Kidney (tissue), 14 donors: ENCODE data around the gene ETV7. TPM values are rescaled to one million over a fixed set of nuclear protein-coding genes. Genes with fewer than 3 reads are reported as not detected.

ENCODE experiments used
- DNase-seq, 5 donors: peaks; one replicate each; pipeline ENCODE4 v3.0.0-alpha.2; 2013 to 2020
- FAIRE-seq: peaks from 2 replicates; lab custom pipeline; 2012; peaks lifted over from hg19 to GRCh38; lab: Jason Lieb, UNC
- H3K27ac ChIP-seq, 2 donors: one replicate each; pipeline ENCODE4 v1.7.0; 2013; ENCODE audit warnings: low read depth in 2 of 2, low read length in 2 of 2, inconsistent platforms in 1 of 2
- H3K27me3 ChIP-seq: one replicate; pipeline ENCODE4 v1.7.1; 2013; ENCODE audit warnings: low read length, inconsistent platforms; ENCODE audit not compliant: control insufficient read depth, insufficient read depth
- H3K36me3 ChIP-seq, 3 donors: one replicate each; pipeline versions ENCODE4 v1.7.0 to v1.7.1; 2013; ENCODE audit warnings: low read length in 3 of 3, control low read depth in 1 of 3, inconsistent platforms in 1 of 3; ENCODE audit not compliant: insufficient read depth in 3 of 3, control insufficient read depth in 2 of 3
- H3K4me1 ChIP-seq, 3 donors: one replicate each; pipeline versions ENCODE4 v1.7.0 to v1.7.1; 2013; ENCODE audit warnings: low read length in 3 of 3, inconsistent platforms in 1 of 3, low read depth in 1 of 3; ENCODE audit not compliant: control insufficient read depth in 2 of 3, insufficient read depth in 2 of 3
- H3K4me3 ChIP-seq, 3 donors: one replicate each; pipeline versions ENCODE4 v1.7.0 to v1.8.1; 2013; ENCODE audit warnings: low read length in 3 of 3, control low read depth in 1 of 3, inconsistent platforms in 1 of 3
- H3K9ac ChIP-seq, 3 donors: one replicate each; pipeline versions ENCODE4 v1.7.0 to v1.7.1; 2013; ENCODE audit warnings: low read length in 3 of 3, control low read depth in 1 of 3, inconsistent platforms in 1 of 3
- H3K9me3 ChIP-seq, 3 donors: one replicate each; pipeline versions ENCODE4 v1.7.0 to v1.7.1; 2013; ENCODE audit warnings: low read length in 3 of 3, control low read depth in 1 of 3, inconsistent platforms in 1 of 3; ENCODE audit not compliant: control insufficient read depth in 2 of 3, insufficient read depth in 1 of 3
- intact Hi-C: fragments of 100-400 bp; cut with DNase I; formaldehyde crosslinking; loops from one replicate; pipeline ENCODE4 v1.11.1; 2022
- polyA plus RNA-seq: library from polyadenylated mRNA; stranded (reverse); fragments of 350-450 nt; fragmentation: Illumina TruSeq; extraction: RNeasy Lipid Tissue Mini Kit (QIAGEN cat#74804); gene quantifications from one replicate; pipeline ENCODE4 v1.2.3, GENCODE V29; 2014; ENCODE audit warnings: low read depth, low replicate concordance; ENCODE audit not compliant: insufficient read depth
- total RNA-seq: library from RNA; stranded (reverse); fragmentation: NEBNext Ultra II Directional; extraction: Animal tissue kit (Norgen Biotek cat#: 25700); gene quantifications from one replicate; pipeline ENCODE4 v1.2.1, GENCODE V29; 2021
- TF ChIP-seq, protein P1 (sequence below): IDR thresholded peaks from 3 replicates; pipeline ENCODE4 v1.5.1; 2012; ENCODE audit warnings: mild to moderate bottlenecking, moderate library complexity, borderline replicate concordance; ENCODE audit not compliant: insufficient read depth; ENCODE audit errors: extremely low read depth
- donor health status: control.
- donor health status: control.
- donor health status: control.
- donor health status: control.
- donor health status: control.
- donor health status: DM: yes; HTN: yes; CAD: no.
- donor health status: Normal renal cell carcinoma (clear cell type).

ETV7 gene
- total and polyA plus RNA-seq, 2 donors from 2014 or later, result 0.99 to 4.6 TPM

DNA sequence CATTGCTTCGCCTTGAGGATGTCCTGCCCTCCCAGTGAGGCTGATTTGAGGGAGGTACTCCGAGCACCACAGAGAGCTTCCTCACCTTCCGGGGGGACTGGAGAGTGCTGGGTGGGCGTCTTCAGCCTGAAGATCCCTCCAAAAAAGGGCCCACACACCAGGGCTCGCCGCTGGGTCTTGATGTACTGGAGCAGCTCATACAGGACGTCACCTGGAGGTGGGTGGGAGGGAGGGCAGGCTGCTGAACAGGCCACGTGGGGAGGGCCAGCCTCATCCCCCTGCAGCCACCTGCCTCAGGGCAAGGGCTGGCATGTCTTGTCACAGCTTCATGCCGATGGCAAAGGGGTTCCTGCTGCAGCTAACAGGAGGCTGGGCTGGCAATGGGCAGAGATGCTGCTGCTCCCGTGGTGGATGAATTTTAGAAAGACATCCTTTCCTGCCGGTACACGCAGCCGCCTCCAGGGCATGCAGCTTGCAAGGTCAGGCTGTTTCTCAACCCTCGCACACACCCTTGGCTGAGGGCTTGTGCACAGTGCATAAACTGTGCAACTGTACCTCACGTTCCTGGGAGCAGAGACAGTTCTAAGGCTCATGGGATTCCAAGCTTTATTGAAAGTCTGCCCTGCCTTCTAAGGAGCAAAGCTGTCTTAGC is 14.0 kb downstream of the ETV7 start:
- no peaks in the 10 kb centered on the region for H3K9me3 ChIP-seq
- H3K4me3 ChIP-seq, result no peak overlapping the region
- H3K9ac ChIP-seq, result no peak overlapping the region
- FAIRE-seq, result no peak
- no peak for DNase-seq
- H3K27me3 ChIP-seq, result no peaks in the 10 kb centered on the region
- H3K27ac ChIP-seq, result no peak overlapping the region
- intact Hi-C loops, result no loop called here
- no peaks in the 10 kb centered on the region for H3K36me3 ChIP-seq
- TF ChIP-seq, protein P1, sequence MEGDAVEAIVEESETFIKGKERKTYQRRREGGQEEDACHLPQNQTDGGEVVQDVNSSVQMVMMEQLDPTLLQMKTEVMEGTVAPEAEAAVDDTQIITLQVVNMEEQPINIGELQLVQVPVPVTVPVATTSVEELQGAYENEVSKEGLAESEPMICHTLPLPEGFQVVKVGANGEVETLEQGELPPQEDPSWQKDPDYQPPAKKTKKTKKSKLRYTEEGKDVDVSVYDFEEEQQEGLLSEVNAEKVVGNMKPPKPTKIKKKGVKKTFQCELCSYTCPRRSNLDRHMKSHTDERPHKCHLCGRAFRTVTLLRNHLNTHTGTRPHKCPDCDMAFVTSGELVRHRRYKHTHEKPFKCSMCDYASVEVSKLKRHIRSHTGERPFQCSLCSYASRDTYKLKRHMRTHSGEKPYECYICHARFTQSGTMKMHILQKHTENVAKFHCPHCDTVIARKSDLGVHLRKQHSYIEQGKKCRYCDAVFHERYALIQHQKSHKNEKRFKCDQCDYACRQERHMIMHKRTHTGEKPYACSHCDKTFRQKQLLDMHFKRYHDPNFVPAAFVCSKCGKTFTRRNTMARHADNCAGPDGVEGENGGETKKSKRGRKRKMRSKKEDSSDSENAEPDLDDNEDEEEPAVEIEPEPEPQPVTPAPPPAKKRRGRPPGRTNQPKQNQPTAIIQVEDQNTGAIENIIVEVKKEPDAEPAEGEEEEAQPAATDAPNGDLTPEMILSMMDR, result no peak
- no peaks in the 10 kb centered on the region for H3K4me1 ChIP-seq

DNA sequence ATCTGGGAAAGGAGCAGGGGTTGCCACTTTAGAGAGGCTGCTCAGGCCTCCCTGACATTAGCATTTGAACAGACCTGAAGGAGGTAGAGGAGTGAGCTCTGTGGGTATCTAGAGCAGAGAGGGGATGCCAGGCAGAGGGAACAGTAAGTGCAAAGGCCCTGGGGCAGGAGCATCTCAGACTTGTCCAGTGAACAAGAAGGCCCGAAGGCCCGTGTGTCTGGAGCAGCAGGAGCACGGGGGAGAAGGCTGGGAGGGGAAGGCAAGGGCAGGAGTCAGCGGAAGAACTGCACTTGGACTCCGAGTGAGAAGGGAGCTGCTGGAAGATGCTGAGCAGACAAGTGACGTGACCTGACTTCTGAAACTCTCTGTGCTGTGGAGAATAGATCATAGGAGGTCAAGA is 15.4 kb downstream of the ETV7 start:
- Histone ChIP-seq H3K36me3 (no peaks in the 10 kb centered on the region), H3K4me3 (no peak overlapping the region), H3K4me1 (no peaks in the 10 kb centered on the region), H3K27ac (no peak overlapping the region), H3K9ac (no peak overlapping the region), H3K9me3 (no peaks in the 10 kb centered on the region), H3K27me3 (no peaks in the 10 kb centered on the region)
- intact Hi-C loops, result no loop called here
- TF ChIP-seq, protein P1, result no peak
- FAIRE-seq (no peak), DNase-seq (no peak)

DNA sequence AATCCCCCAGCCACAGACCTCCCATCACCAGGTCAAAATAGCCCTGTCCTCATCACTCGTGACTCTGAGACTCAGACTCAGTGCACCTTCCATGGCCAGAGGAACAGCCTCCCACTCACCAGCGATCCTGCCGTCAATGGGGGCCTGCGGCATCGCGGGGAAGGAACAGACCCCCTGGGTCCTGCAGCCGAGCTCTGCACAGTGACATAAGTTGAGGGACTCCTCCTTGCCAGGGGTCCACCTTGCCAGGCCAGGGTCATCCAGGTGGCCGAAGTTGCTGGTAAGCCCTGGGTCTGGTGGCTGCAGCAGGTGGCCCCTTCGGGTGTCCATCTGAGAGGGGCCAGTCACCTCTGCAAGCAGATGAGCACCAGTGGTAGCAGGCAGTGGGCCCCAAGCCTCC is 16.3 kb downstream of the ETV7 start:
- DNase-seq, result no peak
- Histone ChIP-seq H3K4me1 (no peaks in the 10 kb centered on the region), H3K9me3 (no peaks in the 10 kb centered on the region), H3K36me3 (no peaks in the 10 kb centered on the region), H3K27me3 (no peaks in the 10 kb centered on the region), H3K27ac (no peak overlapping the region), H3K4me3 (no peak overlapping the region), H3K9ac (no peak overlapping the region)
- no peak for FAIRE-seq
- intact Hi-C loops, result no loop called here
- TF ChIP-seq, protein P1, result no peak

DNA sequence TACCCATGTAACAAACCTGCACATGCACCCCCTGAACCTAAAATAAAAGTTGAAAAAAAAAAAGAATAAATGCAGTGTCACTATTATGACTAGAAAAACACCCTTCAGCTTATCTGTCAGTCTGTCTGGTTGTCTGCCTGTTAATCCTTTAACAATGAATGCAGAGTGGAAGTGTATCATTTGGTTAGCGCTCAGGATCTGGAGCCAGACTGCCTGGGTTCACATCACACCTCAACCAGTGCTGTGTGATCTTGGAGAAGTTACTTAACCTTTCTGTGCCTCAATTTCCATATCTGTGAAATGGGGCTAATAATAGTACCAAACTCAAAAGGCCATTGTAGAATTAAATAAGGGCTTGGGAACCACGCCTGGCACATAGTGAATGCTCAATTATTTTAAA is 16.8 kb downstream of the ETV7 start:
- intact Hi-C loops, result no loop called here
- TF ChIP-seq, protein P1, result no peak
- DNase-seq, result no peak
- no peaks in the 10 kb centered on the region for H3K36me3 ChIP-seq
- H3K27me3 ChIP-seq, result no peaks in the 10 kb centered on the region
- FAIRE-seq, result no peak
- no peak overlapping the region for H3K27ac ChIP-seq
- H3K9me3 ChIP-seq, result no peaks in the 10 kb centered on the region
- no peak overlapping the region for H3K4me3 ChIP-seq
- no peak overlapping the region for H3K9ac ChIP-seq
- H3K4me1 ChIP-seq, result no peaks in the 10 kb centered on the region
